ENCODE data around the gene ERGIC3. TPM values are rescaled to one million over a fixed set of nuclear protein-coding genes. Genes with fewer than 3 reads are reported as not detected.
"Not testable (repeated sequence)": the region's sequence is repeated elsewhere in the genome, so short reads cannot be mapped to it uniquely, and the experiment has no call there.

The ERGIC3 gene
- total and polyA plus RNA-seq, 2 of the 13 experiments (the other 11 are each of a cell fraction or from before 2014, with no cell fraction given), result 407 to 670 TPM

GRCh38 chr20:35517767-35518166 is 24.1 kb upstream of the ERGIC3 start:
- FAIRE-seq; in situ Hi-C loops (cut with HindIII; ENCODE audit: extremely low pct_ligation_motif_present, low pct_unique_long_range_greater_than_20kb): not testable (repeated sequence)

GRCh38 chr20:35518955-35519354 is 22.9 kb upstream of the ERGIC3 start:
- ATAC-seq (no peak), FAIRE-seq (no peak), DNase-seq (ENCODE audit: low spot score) (no peak)
- no TSS peak for BruUV-seq (replicated peaks)
- intact Hi-C loops (cut with micrococcal nuclease; ENCODE audit: unreplicated experiment), result no loop called here
- WGBS (ENCODE audit: low lambda C conversion rate), result 71% methylated on average over 9 of the region's 9 CpGs
- TF ChIP-seq HMG20B (CRISPR knock-in tag; conservative IDR thresholded peaks at IDR 0.05) (no peak), CEBPB (IDR thresholded peaks at IDR 0.05; ENCODE audit: borderline replicate concordance, low read depth, low read length) (peak; percentile 93)
- Histone ChIP-seq H3K4me3 (replicated peaks in 1 of 3; ENCODE audit: insufficient read depth in 1 of 3, low read depth in 2 of 3, low read length in 3 of 3) (no peak overlapping the region), H4K20me1 (ENCODE audit: insufficient read depth, low read length) (no peaks in the 10 kb centered on the region), H2AFZ (ENCODE audit: low read length) (no peak overlapping the region), H3K4me2 (ENCODE audit: low read depth, low read length) (no peak overlapping the region), H3K4me1 (ENCODE audit: insufficient read depth, low read length) (peaks cover 19% of the 10 kb centered on the region), H3K9ac (ENCODE audit: insufficient read depth, low read depth, low read length) (no peak overlapping the region), H3K36me3 (replicated peaks in 1 of 2; ENCODE audit: control insufficient read depth in 1 of 2, insufficient read depth in 2 of 2, low read length in 2 of 2) (peaks cover 3 to 4% of the 10 kb centered on the region in 2 experiments; a peak in 2 of 5 replicates), H3K27me3 (ENCODE audit: control insufficient read depth in 1 of 2, insufficient read depth in 2 of 2, low read length in 2 of 2) (no peaks in the 10 kb centered on the region), H3K27ac (ENCODE audit: extremely low read length, insufficient read depth, low read length) (no peak overlapping the region), H3K9me3 (ENCODE audit: low read length) (no peaks in the 10 kb centered on the region), H3K79me2 (ENCODE audit: insufficient read depth, low read length) (no peaks in the 10 kb centered on the region)
- ChIA-PET CTCF (ENCODE audit: low intra/inter-chr PET ratio, low total read pairs) (no interaction called here), POLR2A (no interaction called here)
- in situ Hi-C loops (cut with HindIII; ENCODE audit: extremely low pct_ligation_motif_present, low pct_unique_long_range_greater_than_20kb), result no loop called here

More at GRCh38 chr20:35517767-35518166, 24.1 kb upstream of the ERGIC3 start:
- H4K20me1 ChIP-seq (ENCODE audit: insufficient read depth, low read length); BruUV-seq (replicated peaks); H3K9ac ChIP-seq (ENCODE audit: insufficient read depth, low read depth, low read length); H3K27me3 ChIP-seq (ENCODE audit: control insufficient read depth in 1 of 2, insufficient read depth in 2 of 2, low read length in 2 of 2); DNase-seq (ENCODE audit: low spot score); H3K79me2 ChIP-seq (ENCODE audit: insufficient read depth, low read length); H3K9me3 ChIP-seq (ENCODE audit: low read length); intact Hi-C loops (cut with micrococcal nuclease; ENCODE audit: unreplicated experiment); H3K27ac ChIP-seq (ENCODE audit: extremely low read length, insufficient read depth, low read length); H2AFZ ChIP-seq (ENCODE audit: low read length); ATAC-seq; H3K4me3 ChIP-seq (replicated peaks in 1 of 3; ENCODE audit: insufficient read depth in 1 of 3, low read depth in 2 of 3, low read length in 3 of 3); H3K4me2 ChIP-seq (ENCODE audit: low read depth, low read length): not testable (repeated sequence)
- ChIA-PET CTCF (ENCODE audit: low intra/inter-chr PET ratio, low total read pairs) (interaction anchor here (0.6 kb wide), 1 partner anchor 54 kb away, joined by 3 read pairs; no protein-coding TSS in a partner anchor), POLR2A (interaction anchor here (1.1 kb wide), 1 partner anchor 22 kb away, joined by 3 read pairs; no protein-coding TSS in a partner anchor)
- peak; percentile 62; the same call in 1 of the 2 replicates for TF ChIP-seq ZMYM3 (CRISPR knock-in tag; IDR thresholded peaks at IDR 0.05)
- peak; percentile 60; the same call in 1 of the 2 replicates for TF ChIP-seq ZNF121 (CRISPR knock-in tag; IDR thresholded peaks at IDR 0.05)
- peak; percentile 94 for TF ChIP-seq ZNF770 (CRISPR knock-in tag; IDR thresholded peaks at IDR 0.05)
- WGBS (ENCODE audit: low lambda C conversion rate), result 75% methylated on average over 5 of the region's 5 CpGs
- Histone ChIP-seq H3K36me3 (replicated peaks in 1 of 2; ENCODE audit: control insufficient read depth in 1 of 2, insufficient read depth in 2 of 2, low read length in 2 of 2) (peaks cover 6 to 12% of the 10 kb centered on the region in 2 experiments; a peak in 4 of 5 replicates), H3K4me1 (ENCODE audit: insufficient read depth, low read length) (peaks cover 13% of the 10 kb centered on the region)
